Large intestine (tissue), 3 donors: ENCODE results near the gene ST6GALNAC4. TPM values are rescaled to one million over a fixed set of nuclear protein-coding genes. Genes with fewer than 3 reads are reported as not detected.

Source experiments
- DNase-seq, 2 donors: peaks; one replicate each; pipeline versions ENCODE4 v3.0.0 to v3.0.0-alpha.2; 2013
- H3K27ac ChIP-seq: one replicate; pipeline ENCODE4 v1.5.1; 2013; ENCODE audit warnings: low read length
- H3K27me3 ChIP-seq: 2 replicates; pipeline ENCODE4 v1.6.1; 2013; ENCODE audit warnings: low read length; ENCODE audit not compliant: control insufficient read depth, insufficient read depth
- H3K36me3 ChIP-seq: 2 replicates; pipeline ENCODE4 v1.6.1; 2013; ENCODE audit warnings: low read length; ENCODE audit not compliant: control insufficient read depth, insufficient read depth
- H3K4me1 ChIP-seq: one replicate; pipeline ENCODE4 v1.6.1; 2013; ENCODE audit warnings: low read length; ENCODE audit not compliant: control insufficient read depth, insufficient read depth
- H3K4me3 ChIP-seq: one replicate; pipeline ENCODE4 v1.5.1; 2013; ENCODE audit warnings: low read length
- H3K9me3 ChIP-seq: one replicate; pipeline ENCODE4 v1.6.1; 2013; ENCODE audit warnings: mild to moderate bottlenecking, low read depth, low read length, moderate library complexity; ENCODE audit not compliant: control insufficient read depth
- WGBS: methylation state at CpG from one replicate; pipeline ENCODE4 v1.1.5; 2013; ENCODE audit warnings: low lambda C conversion rate; ENCODE audit not compliant: insufficient coverage; 5-methylcytosine and 5-hydroxymethylcytosine counted together
- polyA plus RNA-seq: library from polyadenylated mRNA; unstranded; fragments of 120-200 nt; gene quantifications from one replicate; pipeline ENCODE4 v1.2.1, GENCODE V29; 2013

Gene ST6GALNAC4
- polyA plus RNA-seq, 1 donor: 10.4 TPM

DNA sequence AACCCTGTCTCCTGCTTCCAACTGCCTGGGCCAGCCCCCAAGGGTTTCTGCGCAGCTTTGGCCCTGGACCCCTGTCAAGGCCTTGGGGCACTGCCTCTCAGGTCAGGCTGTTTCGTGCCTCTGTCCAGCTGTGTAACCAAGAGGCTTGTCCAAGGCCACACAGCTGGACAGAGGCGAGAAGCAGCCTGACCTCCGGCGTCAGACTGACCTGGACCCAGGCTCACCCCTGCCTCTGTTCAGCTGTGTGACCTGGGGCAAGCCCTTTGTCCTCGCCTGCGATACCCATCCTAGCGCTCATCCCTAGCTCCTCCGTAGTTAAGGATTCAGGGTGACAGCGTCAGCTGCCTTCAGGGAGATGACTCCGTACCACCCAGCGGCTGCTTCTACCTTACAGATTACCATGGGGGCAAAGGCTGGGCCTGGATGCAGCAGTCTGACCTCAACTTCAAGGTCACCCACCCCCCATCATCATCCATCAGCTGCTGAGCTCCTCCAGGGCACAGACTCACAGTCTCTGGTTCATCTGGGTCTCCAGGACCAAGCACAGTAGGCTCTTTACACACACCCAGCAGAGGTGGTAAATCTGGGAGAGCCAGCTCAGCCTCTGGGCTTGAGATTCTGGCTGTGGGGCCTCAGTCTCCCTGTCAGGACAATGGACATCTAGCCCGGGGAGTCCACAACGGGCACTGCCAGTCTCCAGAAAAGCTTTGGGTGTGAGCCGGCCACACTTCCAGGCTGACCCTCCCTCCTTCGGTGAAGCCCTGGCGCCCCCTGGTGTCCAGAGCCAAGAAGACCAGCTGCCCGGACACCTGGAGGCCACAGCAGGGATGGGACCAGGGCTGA is 47.3 kb downstream of the ST6GALNAC4 start:
- Histone ChIP-seq H3K4me3 (no peak overlapping the region), H3K36me3 (no peaks in the 10 kb centered on the region), H3K27me3 (no peaks in the 10 kb centered on the region), H3K4me1 (no peaks in the 10 kb centered on the region), H3K9me3 (no peaks in the 10 kb centered on the region), H3K27ac (no peak overlapping the region)
- peak; percentile 58 to 73 for DNase-seq
- WGBS: no CpG with 5 or more reads among the region's 18 CpGs

DNA sequence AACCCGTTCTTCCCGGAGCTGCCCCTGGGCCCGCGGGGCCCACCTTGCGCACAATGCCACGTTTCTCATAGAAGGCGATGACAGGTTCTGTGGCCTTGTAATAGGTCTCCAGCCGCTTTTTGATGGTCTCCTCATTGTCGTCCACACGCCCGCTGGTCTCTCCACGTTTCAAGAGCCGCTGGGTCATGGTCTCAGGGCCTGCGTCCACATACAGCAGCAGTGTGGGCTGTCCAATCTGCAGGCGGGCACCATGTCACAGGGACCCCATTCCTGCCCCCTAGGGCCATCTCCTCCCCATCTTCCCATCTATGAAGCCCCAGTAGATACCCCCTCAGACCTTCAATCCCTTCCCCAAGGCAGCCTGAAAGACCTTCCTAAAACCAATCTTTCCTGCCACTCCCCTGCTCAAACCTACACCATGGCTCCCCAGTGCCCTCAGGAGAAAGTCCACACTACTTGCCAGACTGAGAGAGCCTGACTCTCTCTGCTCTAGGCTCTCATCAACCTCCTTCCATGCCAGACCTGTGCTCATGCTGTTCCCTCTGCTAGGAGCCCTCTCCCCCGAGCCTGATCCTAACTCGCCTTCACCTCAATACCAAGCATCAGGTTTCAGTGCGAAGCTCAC is 48.5 kb downstream of the ST6GALNAC4 start:
- Histone ChIP-seq H3K27me3 (no peaks in the 10 kb centered on the region), H3K4me1 (no peaks in the 10 kb centered on the region), H3K27ac (no peak overlapping the region), H3K9me3 (no peaks in the 10 kb centered on the region), H3K4me3 (no peak overlapping the region), H3K36me3 (no peaks in the 10 kb centered on the region)
- 100% methylated on average over 2 of the region's 18 CpGs for WGBS
- DNase-seq: no peak

DNA sequence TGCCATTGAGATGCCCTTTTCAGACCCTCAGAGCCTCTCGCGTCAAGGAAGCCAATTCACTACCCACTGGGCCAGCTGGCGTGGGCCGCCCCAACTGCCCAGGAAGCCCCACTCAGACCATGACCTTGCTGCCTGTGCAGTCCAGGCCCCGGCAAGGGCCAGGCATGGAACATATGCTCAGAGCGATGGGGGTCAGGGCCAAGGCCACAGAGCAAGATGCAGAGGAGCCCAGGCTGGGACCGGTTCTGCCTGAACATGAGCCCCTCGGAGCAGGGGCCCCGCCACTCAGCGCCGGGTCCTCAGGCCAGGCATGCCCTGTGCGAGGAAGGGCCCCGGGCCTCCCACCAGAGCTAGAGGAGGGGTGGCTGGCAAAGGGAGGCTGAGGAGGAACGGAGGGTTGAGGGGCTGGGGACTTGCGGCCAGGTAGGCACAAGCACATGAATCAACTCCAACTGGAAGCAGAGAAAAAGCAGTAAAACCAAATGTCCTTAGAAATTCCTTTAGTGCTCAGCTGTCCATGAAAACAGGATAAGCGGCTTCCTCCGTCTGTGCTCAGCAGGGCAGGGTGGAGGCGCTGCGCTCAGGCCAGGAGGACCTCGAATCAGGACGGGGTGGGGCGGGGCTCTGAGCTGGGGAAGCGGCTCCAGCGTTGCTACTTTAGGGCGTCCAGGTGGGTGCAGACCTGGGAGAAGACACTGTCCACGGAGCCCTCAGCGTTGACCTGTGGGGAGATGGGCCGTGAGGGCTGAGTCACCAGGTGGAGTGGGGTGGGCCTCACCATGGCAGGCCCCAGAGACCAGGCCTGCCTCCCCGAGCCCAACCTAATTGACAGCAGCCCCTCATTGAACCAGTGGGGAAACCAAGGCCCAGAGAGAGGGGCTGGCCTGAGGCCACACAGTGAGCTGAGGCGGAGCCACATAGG is 49.2 kb downstream of the ST6GALNAC4 start:
- Histone ChIP-seq H3K27me3 (no peaks in the 10 kb centered on the region), H3K36me3 (no peaks in the 10 kb centered on the region), H3K4me3 (no peak overlapping the region), H3K4me1 (peaks cover under 1% of the 10 kb centered on the region), H3K27ac (no peak overlapping the region), H3K9me3 (no peaks in the 10 kb centered on the region)
- DNase-seq: no peak
- no CpG with 5 or more reads among the region's 30 CpGs for WGBS

DNA sequence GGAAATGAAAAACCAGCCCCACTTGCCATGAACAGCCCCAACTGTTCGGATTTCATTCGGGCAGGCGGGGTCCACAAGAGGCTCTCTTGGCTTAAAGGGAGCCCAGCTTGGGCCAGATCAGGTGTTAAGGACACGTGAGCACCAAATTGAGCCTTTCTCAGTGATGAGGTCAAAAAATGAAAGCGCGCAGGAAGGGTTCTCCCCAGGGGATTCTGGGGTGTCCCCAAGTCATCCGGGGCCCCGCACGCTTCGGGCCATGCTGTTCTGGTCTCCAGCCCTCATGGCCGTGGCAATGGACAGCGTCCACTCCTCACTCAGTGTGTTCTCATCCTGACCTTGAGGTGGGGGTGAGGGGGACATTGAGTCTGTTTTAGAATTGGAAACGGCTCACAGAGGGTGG is 50.3 kb downstream of the ST6GALNAC4 start:
- Histone ChIP-seq H3K36me3 (no peaks in the 10 kb centered on the region), H3K9me3 (no peaks in the 10 kb centered on the region), H3K4me1 (peaks cover 4% of the 10 kb centered on the region), H3K4me3 (no peak overlapping the region), H3K27ac (no peak overlapping the region), H3K27me3 (no peaks in the 10 kb centered on the region)
- no peak for DNase-seq
- WGBS: no CpG with 5 or more reads among the region's 13 CpGs

DNA sequence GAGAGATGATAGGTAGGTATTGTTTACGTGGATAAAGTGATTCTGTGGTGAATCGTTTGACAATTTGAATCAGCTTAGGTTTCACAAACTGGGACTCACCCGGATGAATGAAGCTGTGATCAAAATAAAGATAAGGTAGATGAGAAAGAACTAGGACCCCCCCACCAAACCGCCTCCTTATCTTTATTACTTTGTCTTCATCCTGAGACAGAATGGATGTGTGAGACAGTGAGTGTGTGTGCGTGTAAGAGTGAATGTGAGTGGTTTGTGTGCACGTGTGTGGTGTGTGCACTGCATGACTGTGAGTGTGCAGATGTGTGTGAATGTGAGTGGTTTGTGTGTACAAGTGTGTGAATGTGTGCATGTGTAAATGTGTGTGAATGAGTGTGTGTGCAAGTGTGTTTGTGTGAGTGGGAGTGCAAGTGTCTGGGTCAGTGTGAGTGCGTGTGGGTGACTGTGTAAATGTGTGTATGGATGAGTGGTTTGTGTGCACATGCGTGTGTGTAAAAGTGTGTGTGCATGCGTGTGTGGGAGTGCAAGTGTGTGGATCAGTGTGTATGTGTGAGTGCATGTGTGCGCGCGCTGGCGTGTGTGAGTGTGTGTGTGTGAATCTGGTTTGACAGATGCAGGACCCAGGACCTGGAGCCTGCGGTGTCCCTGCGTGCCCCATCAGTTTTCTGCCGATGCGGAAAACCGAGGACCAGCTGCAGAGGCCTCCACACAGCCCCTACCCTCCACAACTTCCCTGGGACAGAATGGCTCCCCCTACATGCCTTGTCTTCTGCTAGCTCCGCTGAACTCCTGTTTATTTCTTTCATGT is 51.0 kb downstream of the ST6GALNAC4 start:
- Histone ChIP-seq H3K9me3 (no peaks in the 10 kb centered on the region), H3K27ac (no peak overlapping the region), H3K36me3 (no peaks in the 10 kb centered on the region), H3K4me3 (no peak overlapping the region), H3K27me3 (no peaks in the 10 kb centered on the region), H3K4me1 (peaks cover 4% of the 10 kb centered on the region)
- 55% methylated on average over 5 of the region's 19 CpGs for WGBS
- DNase-seq: no peak

DNA sequence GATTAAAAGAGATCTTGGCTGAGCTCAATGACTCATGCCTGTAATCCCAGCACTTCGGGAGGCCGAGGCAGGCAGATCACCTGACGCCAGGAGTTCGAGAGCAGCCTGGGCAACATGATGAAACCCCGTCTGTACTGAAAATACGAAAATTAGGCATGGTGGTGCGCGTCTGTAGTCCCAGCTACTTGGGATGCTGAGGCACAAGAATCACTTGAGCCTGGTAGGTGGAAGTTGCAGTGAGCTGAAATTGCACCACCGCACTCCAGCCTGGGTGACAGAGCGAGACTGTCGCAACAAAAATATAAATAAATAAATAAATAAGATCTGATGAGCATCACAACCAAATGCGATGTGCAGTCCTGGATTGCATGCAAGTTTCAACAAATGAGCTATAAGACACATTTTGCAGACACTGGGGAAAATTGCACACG is 53.6 kb downstream of the ST6GALNAC4 start:
- H3K27ac ChIP-seq: no peak overlapping the region
- H3K36me3 ChIP-seq: no peaks in the 10 kb centered on the region
- no peak for DNase-seq
- no CpG with 5 or more reads among the region's 13 CpGs for WGBS
- peaks cover 4% of the 10 kb centered on the region for H3K4me1 ChIP-seq
- no peaks in the 10 kb centered on the region for H3K9me3 ChIP-seq
- H3K27me3 ChIP-seq: no peaks in the 10 kb centered on the region
- no peak overlapping the region for H3K4me3 ChIP-seq

DNA sequence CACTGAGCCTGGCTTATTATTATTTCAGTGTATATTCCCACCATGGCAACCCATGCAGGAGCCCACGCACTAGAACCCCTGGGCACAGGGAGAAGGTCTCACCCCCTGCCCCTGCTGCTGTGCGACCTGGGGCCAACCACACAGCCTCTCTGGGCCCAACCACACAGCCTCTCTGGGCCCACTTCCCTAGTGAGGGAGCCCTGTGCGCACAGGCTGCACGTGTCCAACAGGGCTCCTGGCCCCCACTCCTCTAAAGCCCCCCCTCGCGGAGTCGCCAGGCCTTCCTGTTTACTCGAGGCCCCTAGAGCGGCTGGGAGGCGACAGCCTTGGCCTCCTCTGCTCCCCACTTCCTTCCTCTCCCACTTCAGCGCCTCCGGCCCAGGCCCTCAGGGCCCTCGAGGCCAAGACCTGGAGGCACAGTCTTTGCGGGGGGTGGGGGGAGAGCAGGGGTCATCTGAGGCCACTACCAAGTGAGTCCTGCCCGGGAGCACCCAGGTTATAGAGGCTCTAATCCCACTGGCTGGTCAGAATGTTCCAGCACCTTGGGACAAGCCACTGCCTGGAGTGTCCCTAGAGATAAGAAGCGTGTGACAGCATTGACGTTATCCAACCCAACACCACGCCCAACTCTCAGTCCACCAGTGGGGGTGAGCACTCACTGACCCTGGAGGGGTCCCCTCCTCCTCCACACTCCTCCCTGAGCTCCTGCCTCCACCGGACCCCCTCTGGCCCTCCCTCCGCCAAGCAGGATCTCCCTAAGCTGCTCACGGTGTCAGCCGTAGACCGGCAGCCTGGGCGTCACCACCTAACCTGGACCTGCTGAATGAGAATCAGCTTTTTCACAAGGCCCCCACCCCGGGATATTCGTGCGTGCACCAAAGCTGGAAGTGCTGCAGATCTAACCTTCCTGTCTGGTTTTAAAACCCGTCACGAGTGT is 54.5 kb downstream of the ST6GALNAC4 start:
- no peak overlapping the region for H3K4me3 ChIP-seq
- no CpG with 5 or more reads among the region's 29 CpGs for WGBS

DNA sequence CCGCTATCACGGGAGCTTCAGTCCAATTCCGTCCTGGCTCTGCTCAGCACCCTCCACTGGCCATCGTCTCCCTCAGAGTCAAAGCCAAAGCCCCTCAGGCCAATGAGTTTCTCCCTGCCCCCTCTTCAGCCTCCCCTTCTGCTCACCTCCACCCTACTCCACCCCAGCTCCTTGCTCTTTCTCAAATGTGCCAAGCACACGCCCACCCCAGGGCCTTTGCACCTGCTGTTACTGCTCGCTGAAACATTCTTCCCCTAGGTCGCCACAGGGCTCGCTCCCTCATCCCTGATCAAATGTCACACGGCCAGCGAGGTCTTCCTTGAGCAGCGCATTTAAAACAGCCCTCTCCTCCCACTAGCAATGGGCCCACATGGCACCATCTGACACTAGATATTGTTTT is 56.1 kb downstream of the ST6GALNAC4 start:
- H3K27me3 ChIP-seq: no peaks in the 10 kb centered on the region
- DNase-seq: no peak
- no peak overlapping the region for H3K27ac ChIP-seq
- 95% methylated on average over 4 of the region's 11 CpGs for WGBS
- peaks cover 4% of the 10 kb centered on the region for H3K4me1 ChIP-seq
- H3K9me3 ChIP-seq: no peaks in the 10 kb centered on the region
- H3K4me3 ChIP-seq: no peak overlapping the region
- no peaks in the 10 kb centered on the region for H3K36me3 ChIP-seq

More for the DNA sequence above, 54.5 kb downstream of the ST6GALNAC4 start:
- Histone ChIP-seq H3K36me3 (no peaks in the 10 kb centered on the region), H3K9me3 (no peaks in the 10 kb centered on the region), H3K27ac (peak overlapping the region; percentile 36), H3K27me3 (no peaks in the 10 kb centered on the region), H3K4me1 (peaks cover 4% of the 10 kb centered on the region)
- DNase-seq: peak; percentile 49 to 60

DNA sequence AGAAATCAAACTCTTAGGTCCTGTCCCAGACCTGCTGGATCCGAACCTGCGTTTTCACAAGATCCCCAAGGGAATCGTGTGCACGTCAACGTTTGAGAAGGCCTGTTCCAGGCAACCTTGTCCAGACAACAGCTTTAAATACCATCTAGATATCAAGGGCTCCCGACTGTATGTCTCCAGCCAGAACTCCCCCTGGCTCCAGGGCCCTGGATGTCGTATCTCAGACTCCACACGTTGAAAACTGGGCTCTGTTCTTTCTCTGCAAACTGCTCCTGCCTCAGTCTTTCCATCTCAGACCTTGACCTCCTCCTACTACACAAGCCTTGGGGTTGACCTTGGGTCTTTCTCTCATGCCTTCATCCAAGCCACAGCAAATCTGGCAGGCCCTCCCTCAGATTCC is 56.6 kb downstream of the ST6GALNAC4 start:
- Histone ChIP-seq H3K4me1 (peaks cover 4% of the 10 kb centered on the region), H3K4me3 (no peak overlapping the region), H3K27me3 (no peaks in the 10 kb centered on the region), H3K36me3 (no peaks in the 10 kb centered on the region), H3K27ac (no peak overlapping the region), H3K9me3 (no peaks in the 10 kb centered on the region)
- no peak for DNase-seq
- WGBS: no CpG with 5 or more reads among the region's 8 CpGs
